Fibroblast of mammary gland (primary cell): ENCODE measurements around the gene AGPAT4.

Experiments used
- DNase-seq: peaks from one replicate; pipeline ENCODE4 v3.0.0-alpha.2; 2010; ENCODE audit warnings: low read depth
- H3K4me3 ChIP-seq: 2 replicates; pipeline ENCODE4 v1.5.1; 2011; ENCODE audit warnings: low read depth, mild to moderate bottlenecking, low read length, moderate library complexity; ENCODE audit not compliant: control insufficient read depth
- TF ChIP-seq, protein P1 (sequence below): conservative IDR thresholded peaks from 2 replicates; pipeline ENCODE4 v1.5.1; 2011; ENCODE audit warnings: low read depth, low read length, inconsistent platforms; ENCODE audit not compliant: control insufficient read depth, insufficient read depth

Gene AGPAT4

DNA sequence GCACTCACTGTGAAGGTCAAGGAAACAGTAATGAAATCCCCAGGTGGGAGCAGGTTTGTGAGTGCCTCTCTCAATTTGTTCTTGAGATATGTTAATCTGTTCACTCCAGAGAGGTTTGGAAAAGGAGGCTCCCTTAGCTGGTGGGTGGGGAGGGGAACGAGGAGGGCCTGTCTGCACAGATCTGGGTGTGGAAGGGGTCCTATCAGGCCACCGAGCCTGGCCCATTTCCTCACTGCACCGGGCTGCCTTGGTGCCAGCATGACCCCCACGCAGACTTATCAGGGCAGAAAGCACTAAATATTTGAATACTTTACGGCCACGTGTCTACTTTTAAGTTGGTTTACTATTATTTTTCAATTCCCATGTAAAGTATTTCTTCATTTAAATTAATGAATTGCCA is 8.3 kb downstream of the AGPAT4 start:
- H3K4me3 ChIP-seq: no peak overlapping the region
- TF ChIP-seq, protein P1, sequence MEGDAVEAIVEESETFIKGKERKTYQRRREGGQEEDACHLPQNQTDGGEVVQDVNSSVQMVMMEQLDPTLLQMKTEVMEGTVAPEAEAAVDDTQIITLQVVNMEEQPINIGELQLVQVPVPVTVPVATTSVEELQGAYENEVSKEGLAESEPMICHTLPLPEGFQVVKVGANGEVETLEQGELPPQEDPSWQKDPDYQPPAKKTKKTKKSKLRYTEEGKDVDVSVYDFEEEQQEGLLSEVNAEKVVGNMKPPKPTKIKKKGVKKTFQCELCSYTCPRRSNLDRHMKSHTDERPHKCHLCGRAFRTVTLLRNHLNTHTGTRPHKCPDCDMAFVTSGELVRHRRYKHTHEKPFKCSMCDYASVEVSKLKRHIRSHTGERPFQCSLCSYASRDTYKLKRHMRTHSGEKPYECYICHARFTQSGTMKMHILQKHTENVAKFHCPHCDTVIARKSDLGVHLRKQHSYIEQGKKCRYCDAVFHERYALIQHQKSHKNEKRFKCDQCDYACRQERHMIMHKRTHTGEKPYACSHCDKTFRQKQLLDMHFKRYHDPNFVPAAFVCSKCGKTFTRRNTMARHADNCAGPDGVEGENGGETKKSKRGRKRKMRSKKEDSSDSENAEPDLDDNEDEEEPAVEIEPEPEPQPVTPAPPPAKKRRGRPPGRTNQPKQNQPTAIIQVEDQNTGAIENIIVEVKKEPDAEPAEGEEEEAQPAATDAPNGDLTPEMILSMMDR: no peak
- DNase-seq: no peak

DNA sequence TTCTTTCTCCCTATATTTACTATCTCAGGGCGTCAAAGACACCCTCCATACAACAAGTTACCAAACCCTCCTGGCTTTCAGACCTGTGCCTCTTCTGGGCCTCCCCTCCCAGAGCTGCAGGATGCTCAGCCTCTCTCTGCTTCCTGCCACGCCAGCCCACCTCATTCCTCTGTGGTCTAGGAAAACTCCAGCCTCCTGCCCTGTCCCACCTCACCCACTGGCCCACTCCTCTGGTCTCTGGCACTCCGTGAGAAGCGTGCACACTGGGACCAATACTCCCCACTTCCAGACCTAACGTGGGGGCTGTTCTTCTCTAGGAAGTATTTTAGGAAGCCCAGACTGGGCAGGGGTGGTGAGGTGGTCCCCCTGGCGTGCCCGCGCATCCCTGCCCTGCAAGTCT is 9.7 kb downstream of the AGPAT4 start:
- no peak overlapping the region for H3K4me3 ChIP-seq
- TF ChIP-seq, protein P1: no peak
- DNase-seq: no peak

DNA sequence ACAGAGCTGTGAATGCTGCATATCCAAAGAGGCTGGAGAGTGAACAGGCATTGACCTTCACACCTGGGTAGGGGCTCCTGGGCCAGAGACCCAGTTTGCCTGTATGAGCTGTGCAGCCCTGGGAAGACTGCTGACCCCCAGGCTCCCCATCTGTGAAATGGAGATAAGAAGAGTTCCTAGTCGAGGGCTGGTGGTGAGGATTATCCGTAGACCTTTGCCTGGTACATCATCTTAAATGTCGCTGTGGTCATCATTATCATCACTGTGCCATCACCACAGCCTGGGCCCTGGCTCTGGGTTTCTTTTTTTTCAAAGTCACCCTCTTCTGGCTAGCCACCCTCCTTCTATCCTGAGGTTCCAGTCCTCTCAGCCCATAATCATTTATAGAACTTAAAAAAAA is 12.0 kb downstream of the AGPAT4 start:
- H3K4me3 ChIP-seq: no peak overlapping the region
- DNase-seq: no peak
- TF ChIP-seq, protein P1: no peak

DNA sequence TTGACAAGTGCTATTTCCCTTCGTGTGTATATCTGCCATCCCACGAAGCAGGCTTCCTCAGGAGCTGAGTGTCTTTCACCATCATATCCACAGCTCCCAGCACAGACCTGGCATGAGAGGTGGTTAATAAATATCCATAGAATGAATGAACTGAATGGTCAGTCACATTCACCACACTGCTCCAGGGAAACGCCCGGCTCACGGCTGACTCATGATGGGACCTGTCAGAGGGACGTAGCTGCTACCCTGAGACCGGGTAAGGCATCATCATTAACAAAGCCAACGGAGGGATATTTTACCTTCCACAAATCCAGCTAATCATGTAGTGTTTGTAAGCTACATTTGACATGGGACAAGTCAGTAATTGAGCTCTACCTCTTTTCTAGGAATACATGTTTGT is 12.5 kb downstream of the AGPAT4 start:
- no peak overlapping the region for H3K4me3 ChIP-seq
- DNase-seq: peak; percentile 74
- TF ChIP-seq, protein P1: no peak

DNA sequence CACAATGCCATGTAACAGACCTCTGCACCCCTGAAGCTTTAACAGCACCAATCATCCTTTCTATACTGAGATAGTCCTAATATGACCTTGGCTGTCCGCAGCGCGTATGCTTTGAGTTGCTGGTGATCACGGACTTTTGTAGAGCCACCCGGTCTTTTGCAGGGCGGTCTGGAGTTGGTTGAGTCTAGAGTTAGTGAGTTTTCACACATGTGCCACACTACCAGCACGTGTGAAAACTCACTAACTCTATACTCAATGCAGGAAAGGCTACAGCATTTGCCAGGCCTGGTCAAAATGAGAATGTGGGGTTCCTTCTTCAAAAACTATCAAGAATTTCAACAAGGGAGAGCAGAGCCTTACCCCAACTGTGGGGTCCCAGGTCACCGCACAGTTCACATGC is 14.6 kb downstream of the AGPAT4 start:
- no peak overlapping the region for H3K4me3 ChIP-seq
- TF ChIP-seq, protein P1: no peak
- no peak for DNase-seq

DNA sequence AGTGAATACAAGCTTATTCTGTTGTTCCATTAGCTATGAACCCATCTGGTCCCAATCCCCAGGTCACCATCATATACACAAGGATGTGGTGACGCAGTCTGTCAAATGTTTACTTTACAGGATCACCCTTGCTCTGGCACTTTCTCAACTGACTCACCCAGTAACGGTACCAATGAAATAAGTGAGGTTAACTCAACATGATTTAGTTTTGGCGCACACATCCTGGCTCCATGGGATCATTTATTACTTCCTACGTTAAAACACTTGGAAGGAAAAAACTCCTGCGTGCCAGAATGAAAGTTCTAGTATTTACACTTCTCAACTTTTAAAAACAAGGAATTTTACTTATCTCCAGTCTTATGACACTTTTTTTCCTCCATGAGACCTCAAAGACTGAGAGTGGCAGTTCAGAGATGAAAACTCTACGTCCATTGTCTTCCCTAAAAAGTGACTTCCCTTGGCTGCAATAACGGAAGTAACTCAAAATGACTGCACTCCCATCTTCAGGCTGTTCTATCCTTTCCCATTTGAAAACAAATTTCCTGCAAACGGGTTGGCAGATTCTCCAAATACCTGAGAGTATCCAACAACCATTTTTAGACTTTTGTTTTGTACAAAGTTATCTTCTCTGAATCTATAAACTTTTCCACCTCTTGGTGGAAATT is 15.9 kb downstream of the AGPAT4 start:
- TF ChIP-seq, protein P1: no peak
- H3K4me3 ChIP-seq: peak overlapping the region; percentile 24
- peak; percentile 100 for DNase-seq

DNA sequence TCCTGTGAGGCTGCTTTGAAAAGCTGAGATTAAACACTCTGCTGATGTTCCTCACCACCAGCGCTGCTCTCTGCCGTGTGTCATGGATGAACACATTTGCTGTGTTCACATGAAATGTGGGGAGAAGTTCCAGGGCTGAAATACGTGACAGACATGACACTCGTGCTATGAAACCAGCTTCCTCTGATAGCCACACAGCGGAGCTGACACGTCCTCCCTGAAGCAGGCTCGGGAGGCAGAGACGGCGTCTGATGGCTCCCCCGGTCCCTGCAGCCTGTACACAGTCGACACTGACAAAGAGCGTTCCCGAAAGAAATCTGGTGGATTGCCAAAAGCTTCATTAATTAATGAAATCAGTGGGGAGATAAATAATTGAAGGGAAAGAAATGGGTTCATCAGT is 17.5 kb downstream of the AGPAT4 start:
- TF ChIP-seq, protein P1: no peak
- H3K4me3 ChIP-seq: no peak overlapping the region
- DNase-seq: no peak
